Activated effector memory CD4-positive, alpha-beta T cell treated with Interleukin-2 at 50 U/mL for 16 hours (primary cell): Measurements from ENCODE around the gene ARHGAP18.

Experiments used
- DNase-seq: peaks from one replicate; pipeline ENCODE4 v3.0.0-alpha.2; 2020

ARHGAP18 gene, protein sequence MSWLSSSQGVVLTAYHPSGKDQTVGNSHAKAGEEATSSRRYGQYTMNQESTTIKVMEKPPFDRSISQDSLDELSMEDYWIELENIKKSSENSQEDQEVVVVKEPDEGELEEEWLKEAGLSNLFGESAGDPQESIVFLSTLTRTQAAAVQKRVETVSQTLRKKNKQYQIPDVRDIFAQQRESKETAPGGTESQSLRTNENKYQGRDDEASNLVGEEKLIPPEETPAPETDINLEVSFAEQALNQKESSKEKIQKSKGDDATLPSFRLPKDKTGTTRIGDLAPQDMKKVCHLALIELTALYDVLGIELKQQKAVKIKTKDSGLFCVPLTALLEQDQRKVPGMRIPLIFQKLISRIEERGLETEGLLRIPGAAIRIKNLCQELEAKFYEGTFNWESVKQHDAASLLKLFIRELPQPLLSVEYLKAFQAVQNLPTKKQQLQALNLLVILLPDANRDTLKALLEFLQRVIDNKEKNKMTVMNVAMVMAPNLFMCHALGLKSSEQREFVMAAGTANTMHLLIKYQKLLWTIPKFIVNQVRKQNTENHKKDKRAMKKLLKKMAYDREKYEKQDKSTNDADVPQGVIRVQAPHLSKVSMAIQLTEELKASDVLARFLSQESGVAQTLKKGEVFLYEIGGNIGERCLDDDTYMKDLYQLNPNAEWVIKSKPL

GRCh38 chr6:129709769-129710449, at the start of gene ARHGAP18:
Gene ARHGAP18, minus strand, starts transcription at chr6:129710177. Its CDS starts 41 bp downstream, at chr6:129710136.
- peak; percentile 64 for DNase-seq

- DNase-seq = no peak
Measured at GRCh38 chr6:129755787-129756186, 45.8 kb upstream of the ARHGAP18 start.

DNA sequence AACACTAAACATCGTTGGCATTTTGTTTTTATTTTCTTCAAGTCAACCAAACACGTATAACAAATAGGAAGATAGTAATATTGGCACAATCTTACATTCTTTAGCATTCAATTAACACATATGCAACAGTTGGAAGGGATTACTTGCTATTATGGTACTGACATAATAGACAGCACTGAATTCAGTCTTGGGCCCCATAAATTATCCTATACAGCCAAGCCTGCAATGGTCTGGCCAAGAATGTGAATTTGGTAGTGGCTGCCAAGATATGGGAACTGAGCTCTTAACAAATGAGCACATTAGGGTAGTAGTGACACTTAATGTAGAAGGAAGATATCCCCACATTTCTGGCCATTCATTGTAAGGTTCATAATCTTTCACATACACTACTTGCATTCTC, 44.8 kb upstream of the ARHGAP18 start:
- DNase-seq = no peak

- DNase-seq = no peak
Measured at GRCh38 chr6:129753422-129753821, 43.4 kb upstream of the ARHGAP18 start.

- DNase-seq = no peak
Measured at GRCh38 chr6:129751384-129751783, 41.4 kb upstream of the ARHGAP18 start.

GRCh38 chr6:129750360-129750759, 40.4 kb upstream of the ARHGAP18 start:
- no peak for DNase-seq

DNA sequence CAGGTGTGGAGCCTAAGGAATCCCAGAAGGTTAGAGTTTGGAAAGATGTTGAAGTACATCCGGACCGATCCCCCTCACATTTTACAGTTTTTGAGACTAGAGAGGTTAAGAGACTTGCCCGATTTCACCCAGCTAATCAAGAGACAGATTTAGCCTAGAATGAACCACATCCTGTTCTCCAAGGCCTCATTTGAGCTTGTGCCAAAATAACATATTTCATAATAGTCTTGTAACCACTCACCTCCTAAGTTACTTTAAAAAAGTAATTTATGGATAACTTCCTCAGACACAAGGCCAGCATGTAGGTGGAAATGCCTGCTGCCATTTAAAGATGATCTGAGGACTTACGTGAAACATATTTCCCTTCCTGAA, 39.8 kb upstream of the ARHGAP18 start:
- no peak for DNase-seq

DNA sequence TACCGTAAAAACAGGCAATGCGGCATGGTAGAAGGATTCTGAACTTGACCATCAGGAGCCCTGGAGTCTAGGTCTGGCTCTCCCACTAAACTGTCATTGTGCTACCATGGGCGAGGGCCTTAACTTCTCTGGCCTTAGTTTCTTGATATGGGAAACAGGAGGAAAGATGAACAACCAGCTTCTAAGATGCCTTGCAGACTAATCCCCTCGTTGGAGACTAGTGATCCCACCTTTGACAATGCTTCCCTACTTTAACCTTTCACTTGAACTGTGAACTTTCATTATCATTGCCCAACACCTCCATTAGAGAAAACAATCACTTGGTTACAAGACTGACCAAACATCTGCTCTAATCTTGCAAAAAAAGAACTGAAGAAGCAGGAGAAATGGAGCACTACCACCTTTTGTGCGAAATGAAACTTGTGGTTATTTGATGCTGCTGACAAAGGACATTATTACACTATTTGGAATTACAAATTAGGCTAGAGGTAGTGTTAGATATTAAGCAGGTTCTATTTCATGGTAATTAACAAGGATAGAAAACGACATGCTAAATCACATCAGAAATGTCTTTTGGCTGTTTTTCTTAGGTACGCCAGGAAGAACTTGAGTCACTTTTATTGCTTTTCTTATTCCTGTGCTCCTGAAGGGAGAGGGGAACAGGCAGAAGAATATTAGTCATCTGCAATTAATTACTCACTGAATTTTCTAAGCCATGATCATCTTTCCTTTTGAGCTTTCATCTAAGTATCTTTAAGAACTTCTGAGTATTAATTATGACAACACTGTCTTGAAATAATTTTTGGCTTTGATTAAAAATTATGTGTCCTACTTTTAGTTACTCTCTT, 39.1 kb upstream of the ARHGAP18 start:
- no peak for DNase-seq

DNA sequence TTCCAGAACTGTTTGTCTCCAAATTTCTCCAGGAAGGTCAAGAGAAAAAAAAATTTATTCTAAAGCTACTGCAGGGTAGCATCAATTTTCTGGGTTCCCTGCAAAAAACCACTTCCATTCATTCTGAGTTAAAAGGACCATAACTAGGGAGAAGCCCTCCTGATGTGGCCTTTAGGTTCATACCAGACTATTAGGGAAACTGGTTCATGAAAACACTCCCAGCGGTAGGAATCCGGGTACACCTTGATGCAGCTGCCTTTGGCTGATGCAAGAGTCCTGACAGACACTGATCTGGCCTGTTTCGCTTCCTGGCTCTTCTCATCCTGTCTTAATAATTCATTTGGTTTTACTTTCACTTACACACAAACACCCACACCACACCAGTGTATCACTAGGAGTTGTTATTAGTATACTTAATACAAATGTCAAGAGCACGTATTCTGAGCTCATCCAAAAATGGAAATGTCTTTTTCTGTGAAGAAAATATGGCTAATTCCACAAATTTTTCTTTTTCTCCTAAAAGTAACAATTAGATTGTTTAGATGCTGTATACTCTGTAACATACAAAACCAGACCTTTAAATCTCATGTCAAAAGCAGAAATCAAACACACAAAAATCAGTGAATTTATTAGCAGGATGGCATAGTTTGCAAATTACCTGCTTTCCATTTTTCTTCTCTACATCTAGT, 38.4 kb upstream of the ARHGAP18 start:
- peak; percentile 26 for DNase-seq

- no peak for DNase-seq
Measured at GRCh38 chr6:129747588-129748112, 37.7 kb upstream of the ARHGAP18 start.

- no peak for DNase-seq
Measured at GRCh38 chr6:129744880-129745237, 34.9 kb upstream of the ARHGAP18 start.

DNA sequence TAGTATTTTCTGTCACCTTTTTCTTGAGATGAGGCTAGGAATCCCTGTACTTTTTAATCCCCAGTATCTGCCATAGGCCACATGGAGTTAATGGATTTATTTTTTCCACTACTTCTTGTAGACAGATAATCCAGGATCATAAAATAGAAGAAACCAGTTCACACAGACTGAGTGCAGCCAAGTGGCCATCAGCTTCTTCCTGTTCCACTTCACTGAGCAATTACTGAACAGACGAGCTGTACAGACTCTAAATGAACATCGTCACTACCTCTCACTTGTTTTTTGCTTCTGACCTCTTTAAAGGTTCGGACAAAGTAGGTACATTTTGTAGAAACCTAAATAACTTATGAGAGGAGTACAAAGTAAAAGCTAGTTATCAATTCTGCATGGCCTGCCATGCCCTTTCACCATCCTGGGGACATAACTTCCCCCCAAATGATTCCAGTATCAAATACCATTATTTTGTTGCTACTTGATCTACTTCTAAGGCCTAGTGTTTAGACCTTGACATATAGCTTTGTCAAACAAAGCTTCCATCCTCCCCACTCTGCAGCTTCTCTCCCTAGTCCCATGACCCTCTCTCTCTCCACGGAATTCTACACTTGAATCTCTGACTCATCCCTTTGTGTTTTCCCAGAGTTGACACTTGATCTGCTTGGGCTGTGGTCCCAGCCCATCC, 34.4 kb upstream of the ARHGAP18 start:
- DNase-seq = no peak

DNA sequence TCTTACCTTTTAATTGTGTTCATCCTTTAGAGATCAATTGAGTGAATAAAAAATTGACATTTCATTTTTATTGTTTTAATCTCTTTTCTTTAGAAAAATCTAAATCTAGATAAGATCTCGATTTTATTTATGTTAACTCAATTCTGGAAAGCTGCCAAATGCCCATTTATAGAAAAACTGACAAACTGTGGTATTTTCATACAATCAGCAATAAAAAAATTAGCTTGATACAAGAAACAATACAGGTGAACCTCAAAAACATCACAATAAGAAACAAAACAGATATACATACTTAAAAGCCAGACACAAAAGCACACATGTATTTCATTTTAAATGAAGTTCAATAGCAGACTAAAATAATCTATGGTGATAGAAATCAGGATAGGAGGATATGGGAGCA, 30.0 kb upstream of the ARHGAP18 start:
- DNase-seq = no peak

DNA sequence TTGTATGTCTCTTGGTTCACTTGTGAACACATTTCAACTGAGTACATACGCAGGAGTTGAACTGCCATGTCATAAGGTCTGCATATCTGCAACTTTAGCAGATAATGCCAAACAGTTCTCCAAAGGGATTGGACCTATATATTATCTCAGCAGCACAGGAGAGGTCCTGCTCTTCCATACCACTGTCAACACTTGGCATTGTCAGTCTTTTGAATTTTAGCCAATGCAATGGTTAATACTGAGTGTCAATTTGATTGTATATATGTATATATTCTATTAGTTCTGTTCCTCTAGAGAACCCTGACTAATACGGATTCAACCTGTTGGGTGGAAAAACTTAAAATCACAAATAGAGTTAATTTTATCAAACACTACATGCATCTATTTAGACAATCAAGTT, 26.1 kb upstream of the ARHGAP18 start:
- no peak for DNase-seq

GRCh38 chr6:129733290-129733689, 23.3 kb upstream of the ARHGAP18 start:
- DNase-seq = no peak

- DNase-seq = no peak
Measured at GRCh38 chr6:129732542-129732941, 22.6 kb upstream of the ARHGAP18 start.

- no peak for DNase-seq
Measured at GRCh38 chr6:129732034-129732433, 22.1 kb upstream of the ARHGAP18 start.

DNA sequence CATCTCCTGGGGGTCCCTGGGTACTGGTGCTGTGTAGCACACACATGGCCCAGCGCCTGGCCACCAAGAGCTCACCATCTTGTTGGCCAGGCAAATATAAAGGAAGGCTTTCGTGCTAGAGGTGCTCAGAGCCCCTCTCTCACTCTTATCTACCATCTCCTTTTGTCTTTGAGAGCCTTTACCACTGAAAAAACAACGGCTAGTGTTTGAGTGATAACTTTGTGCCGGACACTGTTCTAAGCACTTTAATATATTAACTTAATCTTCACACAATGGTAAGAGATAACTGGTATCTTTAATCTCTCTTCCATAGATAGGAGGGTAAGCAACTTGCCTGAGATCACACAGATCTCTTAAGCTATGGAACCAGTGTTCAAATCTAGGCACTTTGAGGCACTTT, 21.5 kb upstream of the ARHGAP18 start:
- DNase-seq = no peak

- no peak for DNase-seq
Measured at GRCh38 chr6:129730477-129731165, 20.6 kb upstream of the ARHGAP18 start.

DNA sequence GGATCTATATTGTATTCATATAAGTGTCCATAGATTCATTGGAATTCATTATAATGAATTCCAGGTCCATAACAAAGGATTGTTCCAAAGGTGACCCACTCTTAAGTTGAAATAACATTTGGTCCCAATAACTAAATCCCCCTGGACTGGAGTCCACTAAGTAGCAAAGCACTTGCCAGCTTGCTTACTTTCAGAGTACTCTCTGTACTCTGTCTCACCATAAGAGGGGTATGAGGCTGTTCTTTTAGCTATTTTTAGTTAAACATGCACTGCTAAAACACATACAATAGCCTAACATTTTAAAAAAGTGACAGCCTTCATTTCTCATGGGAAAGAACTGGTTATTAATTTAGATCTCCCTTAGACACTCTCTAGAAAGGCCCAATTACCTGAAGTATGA, 16.7 kb upstream of the ARHGAP18 start:
- no peak for DNase-seq

DNA sequence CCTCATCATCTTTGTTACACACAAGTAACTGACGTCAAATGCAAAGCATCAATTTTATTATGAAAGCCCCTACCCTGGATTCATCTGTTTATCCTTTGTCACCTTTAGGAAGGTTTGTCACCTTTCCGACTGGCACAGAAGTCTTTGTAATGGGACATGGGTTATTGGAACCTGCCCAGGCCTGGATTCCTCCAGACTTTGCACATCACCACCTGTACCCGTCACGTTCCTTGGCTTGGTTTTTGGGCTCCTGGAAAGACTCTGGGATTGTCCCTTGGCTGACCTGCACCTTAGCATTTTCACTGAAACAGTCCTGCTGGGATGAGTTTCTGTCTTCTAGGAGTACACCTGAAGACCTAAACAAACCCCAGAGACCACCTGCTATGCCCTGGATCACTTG, 15.4 kb upstream of the ARHGAP18 start:
- no peak for DNase-seq
